CD14-positive monocyte (primary cell): ENCODE measurements around the gene CDH15. TPM values are rescaled to one million over a fixed set of nuclear protein-coding genes. Genes with fewer than 3 reads are reported as not detected.
A peak's percentile ranks its signal among the peaks of the same experiment; 100 is the strongest.

Experiments
- DNase-seq, 3 donors: peaks; one replicate each; pipeline ENCODE4 v3.0.0-alpha.2; 2011 to 2022
- H2AFZ ChIP-seq: 2 replicates; pipeline ENCODE4 v1.6.0; 2012; ENCODE audit warnings: mild to moderate bottlenecking, low read depth, low read length, inconsistent platforms; ENCODE audit not compliant: insufficient read depth, poor library complexity, severe bottlenecking
- H3K27ac ChIP-seq, 2 donors: 1 replicate in 1 of 2; 2 replicates in 1 of 2; pipeline ENCODE4 v1.5.1; 2012 to 2013; ENCODE audit warnings: low read length in 2 of 2, control low read depth in 1 of 2, inconsistent platforms in 1 of 2, low read depth in 1 of 2, mild to moderate bottlenecking in 1 of 2
- H3K27me3 ChIP-seq, 2 donors: one replicate each; pipeline versions ENCODE4 v1.6.0 to v1.6.1; 2011 to 2013; ENCODE audit warnings: low read length in 2 of 2; ENCODE audit not compliant: control insufficient read depth in 2 of 2, insufficient read depth in 2 of 2
- H3K36me3 ChIP-seq, 2 donors: replicated peaks in 1 of 2; 1 replicate in 1 of 2; 2 replicates in 1 of 2; pipeline versions ENCODE4 v1.5.1 to v1.6.1; 2012 to 2013; ENCODE audit warnings: low read length in 2 of 2, control low read depth in 1 of 2, inconsistent platforms in 1 of 2, mild to moderate bottlenecking in 1 of 2; ENCODE audit not compliant: insufficient read depth in 2 of 2, control insufficient read depth in 1 of 2
- H3K4me1 ChIP-seq, 2 donors: 1 replicate in 1 of 2; 2 replicates in 1 of 2; pipeline versions ENCODE4 v1.5.1 to v1.6.1; 2012 to 2013; ENCODE audit warnings: low read length in 2 of 2, control low read depth in 1 of 2, inconsistent platforms in 1 of 2, mild to moderate bottlenecking in 1 of 2, moderate library complexity in 1 of 2; ENCODE audit not compliant: insufficient read depth in 2 of 2, control insufficient read depth in 1 of 2
- H3K4me2 ChIP-seq: replicated peaks from 2 replicates; pipeline ENCODE3; 2012; ENCODE audit warnings: low read length, moderate library complexity, mild to moderate bottlenecking; ENCODE audit not compliant: poor library complexity, severe bottlenecking; ENCODE audit errors: extremely low read depth
- H3K4me3 ChIP-seq, 3 experiments: fragments of 200-600 bp in 1 of 3; sonication (generic) in 1 of 3; replicated peaks in 1 of 3; 1 replicate in 2 of 3; 2 replicates in 1 of 3; pipeline ENCODE4 v1.5.1; 2011 to 2013; ENCODE audit warnings: low read length in 3 of 3, mild to moderate bottlenecking in 3 of 3, control low read depth in 2 of 3, low read depth in 2 of 3, inconsistent platforms in 1 of 3, moderate library complexity in 1 of 3
- H3K79me2 ChIP-seq: 2 replicates; pipeline ENCODE4 v1.6.0; 2012; ENCODE audit warnings: mild to moderate bottlenecking, control low read depth, inconsistent platforms, low read length, moderate library complexity; ENCODE audit not compliant: insufficient read depth
- H3K9ac ChIP-seq: 2 replicates; pipeline ENCODE4 v1.6.0; 2017; ENCODE audit warnings: low read length, mild to moderate bottlenecking; ENCODE audit not compliant: insufficient read depth, poor library complexity, severe bottlenecking
- H3K9me3 ChIP-seq, 2 donors: replicated peaks in 1 of 2; 1 replicate in 1 of 2; 2 replicates in 1 of 2; pipeline versions ENCODE4 v1.5.1 to v1.6.1; 2012 to 2013; ENCODE audit warnings: low read length in 2 of 2, control low read depth in 1 of 2; ENCODE audit not compliant: control insufficient read depth in 1 of 2, insufficient read depth in 1 of 2
- H4K20me1 ChIP-seq: 2 replicates; pipeline ENCODE4 v1.6.0; 2012; ENCODE audit warnings: mild to moderate bottlenecking, low read length, control low read depth, moderate library complexity; ENCODE audit not compliant: insufficient read depth
- H3K27ac Mint-ChIP-seq, 7 donors: one replicate each; pipeline ENCODE4 v1.8.0; 2020; ENCODE audit warnings: mild to moderate bottlenecking in 7 of 7, mixed read lengths in 7 of 7, moderate library complexity in 6 of 7, inconsistent platforms in 2 of 7
- H3K27me3 Mint-ChIP-seq, 3 donors: one replicate each; pipeline ENCODE4 v1.8.0; 2021 to 2022; ENCODE audit warnings: low read depth in 3 of 3, mild to moderate bottlenecking in 3 of 3, mixed read lengths in 3 of 3, moderate library complexity in 3 of 3, inconsistent platforms in 1 of 3
- H3K36me3 Mint-ChIP-seq, 2 donors: one replicate each; pipeline ENCODE4 v1.8.0; 2020; ENCODE audit warnings: mixed read lengths in 2 of 2, inconsistent platforms in 1 of 2, mild to moderate bottlenecking in 1 of 2
- H3K4me1 Mint-ChIP-seq: one replicate; pipeline ENCODE4 v1.8.0; 2020; ENCODE audit warnings: mild to moderate bottlenecking, mixed read lengths
- H3K4me3 Mint-ChIP-seq, 2 donors: one replicate each; pipeline ENCODE4 v1.8.0; 2020; ENCODE audit warnings: mild to moderate bottlenecking in 2 of 2, mixed read lengths in 2 of 2, moderate library complexity in 1 of 2
- H3K9me3 Mint-ChIP-seq, 7 donors: one replicate each; pipeline ENCODE4 v1.8.0; 2020 to 2022; ENCODE audit warnings: mixed read lengths in 7 of 7, mild to moderate bottlenecking in 6 of 7, moderate library complexity in 6 of 7, inconsistent platforms in 2 of 7
- WGBS: methylation state at CpG from one replicate; pipeline ENCODE4 v1.1.5; 2013; ENCODE audit warnings: missing lambda C conversion rate; ENCODE audit not compliant: insufficient coverage; 5-methylcytosine and 5-hydroxymethylcytosine counted together
- intact Hi-C, 2 donors: fragments of 100-400 bp; cut with micrococcal nuclease; formaldehyde crosslinking; loops; one replicate each; pipeline versions ENCODE4 v1.15.0 to v1.15.1; 2023
- polyA plus RNA-seq, 3 donors: library from polyadenylated mRNA; depleted of rRNA in 1 of 3; unstranded in 2 of 3; stranded (reverse) in 1 of 3; fragments of 300-500 nt in 2 of 3; fragments of >200 nt in 1 of 3; fragmentation: Illumina TruSeq in 2 of 3; gene quantifications; 1 replicate in 2 of 3; 2 replicates in 1 of 3; pipeline ENCODE4 v1.2.3, GENCODE V29; 2012 to 2021
- TF ChIP-seq, protein P1 (sequence below): fragments of 200-600 bp; IDR thresholded peaks from one replicate; pipeline ENCODE4 v1.8.0; 2022; ENCODE audit warnings: antibody characterized with exemption, mild to moderate bottlenecking

CDH15 gene
- polyA plus RNA-seq, 3 donors, result not detected

DNA sequence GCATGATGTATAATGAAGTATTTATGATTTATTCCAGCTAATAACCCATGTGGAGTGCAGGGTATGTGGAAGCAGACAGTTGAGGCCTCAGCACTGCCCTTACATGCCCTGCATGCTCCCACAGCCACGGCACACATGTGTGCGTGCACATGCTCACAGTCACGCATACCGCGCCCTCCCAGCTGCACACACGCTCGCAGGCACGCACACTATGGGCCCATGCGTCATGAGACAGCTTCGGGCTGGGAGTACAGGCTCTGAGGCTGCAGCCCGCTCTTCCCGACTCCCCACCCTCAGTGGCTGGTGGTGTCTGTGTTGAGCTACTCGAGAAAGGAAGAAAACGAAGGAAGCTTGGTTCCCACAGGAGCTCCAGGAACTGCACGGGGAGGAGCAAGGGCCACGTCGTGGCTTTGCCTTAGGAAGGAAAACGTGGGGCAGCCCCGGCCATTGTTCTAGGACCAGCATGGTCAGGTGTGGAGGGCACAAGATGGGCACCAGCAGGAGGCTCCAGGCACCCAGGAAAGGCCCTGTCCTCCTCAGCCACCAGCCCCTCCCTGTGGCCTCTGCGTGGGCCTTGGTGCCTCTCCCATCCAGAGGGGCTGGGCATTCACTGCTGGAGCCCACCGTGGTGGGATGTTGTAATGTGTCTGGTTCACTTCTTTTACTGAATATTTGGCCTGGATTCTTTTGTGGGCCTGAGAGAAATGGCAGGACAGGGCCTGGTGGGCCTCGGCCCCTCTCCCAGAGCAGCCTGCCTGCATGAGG, 27.5 kb upstream of the CDH15 start:
- TF ChIP-seq, protein P1, sequence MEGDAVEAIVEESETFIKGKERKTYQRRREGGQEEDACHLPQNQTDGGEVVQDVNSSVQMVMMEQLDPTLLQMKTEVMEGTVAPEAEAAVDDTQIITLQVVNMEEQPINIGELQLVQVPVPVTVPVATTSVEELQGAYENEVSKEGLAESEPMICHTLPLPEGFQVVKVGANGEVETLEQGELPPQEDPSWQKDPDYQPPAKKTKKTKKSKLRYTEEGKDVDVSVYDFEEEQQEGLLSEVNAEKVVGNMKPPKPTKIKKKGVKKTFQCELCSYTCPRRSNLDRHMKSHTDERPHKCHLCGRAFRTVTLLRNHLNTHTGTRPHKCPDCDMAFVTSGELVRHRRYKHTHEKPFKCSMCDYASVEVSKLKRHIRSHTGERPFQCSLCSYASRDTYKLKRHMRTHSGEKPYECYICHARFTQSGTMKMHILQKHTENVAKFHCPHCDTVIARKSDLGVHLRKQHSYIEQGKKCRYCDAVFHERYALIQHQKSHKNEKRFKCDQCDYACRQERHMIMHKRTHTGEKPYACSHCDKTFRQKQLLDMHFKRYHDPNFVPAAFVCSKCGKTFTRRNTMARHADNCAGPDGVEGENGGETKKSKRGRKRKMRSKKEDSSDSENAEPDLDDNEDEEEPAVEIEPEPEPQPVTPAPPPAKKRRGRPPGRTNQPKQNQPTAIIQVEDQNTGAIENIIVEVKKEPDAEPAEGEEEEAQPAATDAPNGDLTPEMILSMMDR, result no peak
- Histone ChIP-seq H3K79me2 (no peaks in the 10 kb centered on the region), H3K4me3 (no peak overlapping the region), H4K20me1 (peaks cover 10% of the 10 kb centered on the region), H3K9me3 (peaks cover 0 to 26% of the 10 kb centered on the region in 2 donors), H3K36me3 (peaks cover 48 to 89% of the 10 kb centered on the region in 2 donors), H2AFZ (no peak overlapping the region), H3K4me1 (no peaks in the 10 kb centered on the region), H3K27me3 (no peaks in the 10 kb centered on the region), H3K9ac (no peak overlapping the region), H3K4me2 (no peak overlapping the region), H3K27ac (no peak overlapping the region)
- DNase-seq, result no peak
- no peaks in the 10 kb centered on the region for H3K4me1 Mint-ChIP-seq
- peak overlapping the region in 2 of 7 donors; percentile 23 to 26 for H3K27ac Mint-ChIP-seq
- intact Hi-C loops, result no loop called here
- peaks cover 0 to 2% (median 1%) of the 10 kb centered on the region in 3 donors for H3K27me3 Mint-ChIP-seq
- H3K4me3 Mint-ChIP-seq, result no peak overlapping the region
- peaks cover 2 to 23% (median 17%) of the 10 kb centered on the region in 7 donors for H3K9me3 Mint-ChIP-seq
- WGBS, result 95% methylated on average over 18 of the region's 22 CpGs
- H3K36me3 Mint-ChIP-seq, result peaks cover 53 to 89% of the 10 kb centered on the region in 2 donors

DNA sequence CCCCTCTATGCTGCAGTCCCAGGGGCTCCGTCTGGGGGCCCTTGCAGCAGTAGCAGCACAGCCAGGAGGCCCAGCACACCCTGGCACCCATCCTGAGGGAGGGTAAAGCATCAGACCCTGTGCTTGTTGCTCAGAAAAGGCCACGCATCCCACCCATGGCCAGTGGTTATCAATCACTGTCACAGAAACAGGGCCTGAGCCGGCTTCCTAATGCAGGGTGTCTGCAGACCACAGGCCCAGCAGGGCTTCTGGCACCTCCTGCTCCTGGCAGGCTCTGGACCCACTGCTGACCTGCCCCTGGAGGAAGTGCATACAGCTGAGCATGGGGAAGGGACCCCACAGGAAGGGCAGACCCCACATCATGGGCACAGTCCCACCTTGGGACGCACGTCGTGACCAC, 26.9 kb upstream of the CDH15 start:
- no peaks in the 10 kb centered on the region for H3K27me3 ChIP-seq
- no peak overlapping the region for H3K4me3 ChIP-seq
- Mint-ChIP-seq H3K36me3 (peaks cover 59 to 89% of the 10 kb centered on the region in 2 donors), H3K27me3 (peaks cover 0 to 1% (median 0%) of the 10 kb centered on the region in 3 donors), H3K4me1 (no peaks in the 10 kb centered on the region), H3K4me3 (no peak overlapping the region), H3K9me3 (peaks cover 6 to 27% (median 22%) of the 10 kb centered on the region in 7 donors), H3K27ac (no peak overlapping the region)
- H3K27ac ChIP-seq, result no peak overlapping the region
- TF ChIP-seq, protein P1, result no peak
- WGBS, result 97% methylated on average over 4 of the region's 6 CpGs
- H3K79me2 ChIP-seq, result no peaks in the 10 kb centered on the region
- no peaks in the 10 kb centered on the region for H3K4me1 ChIP-seq
- H3K4me2 ChIP-seq, result no peak overlapping the region
- no peak overlapping the region for H3K9ac ChIP-seq
- no peak overlapping the region for H2AFZ ChIP-seq
- H3K36me3 ChIP-seq, result peaks cover 52 to 93% of the 10 kb centered on the region in 2 donors
- H4K20me1 ChIP-seq, result peaks cover 10% of the 10 kb centered on the region
- peaks cover 0 to 32% of the 10 kb centered on the region in 2 donors for H3K9me3 ChIP-seq
- no peak for DNase-seq
- intact Hi-C loops, result no loop called here
